ENCODE results near the gene ESRRG. TPM values are rescaled to one million over a fixed set of nuclear protein-coding genes. Genes with fewer than 3 reads are reported as not detected.

The ESRRG gene
- total RNA-seq, 2 experiments from 2014 or later, result not detected

DNA sequence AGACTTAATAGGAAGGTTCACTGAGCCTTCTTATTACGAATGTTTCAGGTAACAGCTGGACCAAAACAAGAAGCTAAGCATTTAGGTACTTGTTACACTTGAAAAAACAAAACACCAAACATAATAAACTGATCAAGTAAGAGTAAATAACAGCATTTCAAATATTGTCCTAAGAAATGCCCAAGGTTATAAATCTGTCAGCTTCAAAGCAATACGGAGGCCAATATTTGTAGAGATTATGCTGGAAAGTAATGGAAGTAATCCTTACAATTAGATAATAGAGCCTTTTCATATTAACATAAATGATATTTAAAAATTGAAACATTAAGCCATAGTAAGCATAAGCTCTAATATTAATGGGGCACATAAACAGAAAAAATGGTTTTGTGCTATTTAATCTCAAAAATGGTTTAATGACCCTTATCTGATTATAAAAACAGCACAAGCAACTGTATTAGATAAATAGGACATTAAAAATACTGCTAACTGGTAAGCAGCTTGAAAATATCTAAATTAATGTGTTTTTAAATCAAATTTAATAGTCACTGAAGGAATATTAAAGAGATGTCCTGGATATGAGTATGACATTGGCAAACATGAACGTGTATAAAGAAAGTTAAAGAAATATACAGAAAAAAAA is 256.9 kb downstream of the ESRRG start:
- H3K9me3 Mint-ChIP-seq (ENCODE audit: insufficient read depth), result no peaks in the 10 kb centered on the region
- H3K36me3 Mint-ChIP-seq (ENCODE audit: low read depth), result no peaks in the 10 kb centered on the region
- no peaks in the 10 kb centered on the region for H3K4me1 Mint-ChIP-seq (ENCODE audit: low read depth)
- H3K27me3 Mint-ChIP-seq (ENCODE audit: low read depth), result no peaks in the 10 kb centered on the region
- no peak overlapping the region for H3K27ac Mint-ChIP-seq
- ATAC-seq, result no peak
- CTCF ChIA-PET, result no interaction called here
- no peak for DNase-seq
- H3K4me3 Mint-ChIP-seq, result no peak overlapping the region
- POLR2A ChIA-PET, result no interaction called here

DNA sequence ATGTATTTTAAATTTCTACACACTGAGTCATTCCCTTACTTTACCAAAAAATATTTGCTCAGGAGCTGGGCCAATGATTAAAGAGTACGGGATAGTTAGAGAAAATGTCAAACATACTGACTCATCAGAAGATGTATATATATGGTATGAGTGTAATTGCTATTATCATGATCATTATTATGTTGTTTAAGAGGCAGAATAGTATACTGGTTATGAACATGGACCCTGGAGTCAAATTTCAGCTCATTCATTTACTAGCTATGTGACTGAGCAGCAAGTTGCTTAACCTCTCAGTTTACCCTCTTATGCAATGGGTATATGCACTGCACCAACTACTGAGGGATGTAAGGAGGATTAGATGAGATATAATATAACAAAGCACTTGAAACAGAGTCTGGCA is 258.7 kb downstream of the ESRRG start:
- Mint-ChIP-seq H3K4me1 (ENCODE audit: low read depth) (no peaks in the 10 kb centered on the region), H3K27me3 (ENCODE audit: low read depth) (no peaks in the 10 kb centered on the region), H3K4me3 (no peak overlapping the region), H3K27ac (no peak overlapping the region), H3K36me3 (ENCODE audit: low read depth) (no peaks in the 10 kb centered on the region), H3K9me3 (ENCODE audit: insufficient read depth) (no peaks in the 10 kb centered on the region)
- ChIA-PET POLR2A (no interaction called here), CTCF (no interaction called here)
- DNase-seq, result no peak
- no peak for ATAC-seq

DNA sequence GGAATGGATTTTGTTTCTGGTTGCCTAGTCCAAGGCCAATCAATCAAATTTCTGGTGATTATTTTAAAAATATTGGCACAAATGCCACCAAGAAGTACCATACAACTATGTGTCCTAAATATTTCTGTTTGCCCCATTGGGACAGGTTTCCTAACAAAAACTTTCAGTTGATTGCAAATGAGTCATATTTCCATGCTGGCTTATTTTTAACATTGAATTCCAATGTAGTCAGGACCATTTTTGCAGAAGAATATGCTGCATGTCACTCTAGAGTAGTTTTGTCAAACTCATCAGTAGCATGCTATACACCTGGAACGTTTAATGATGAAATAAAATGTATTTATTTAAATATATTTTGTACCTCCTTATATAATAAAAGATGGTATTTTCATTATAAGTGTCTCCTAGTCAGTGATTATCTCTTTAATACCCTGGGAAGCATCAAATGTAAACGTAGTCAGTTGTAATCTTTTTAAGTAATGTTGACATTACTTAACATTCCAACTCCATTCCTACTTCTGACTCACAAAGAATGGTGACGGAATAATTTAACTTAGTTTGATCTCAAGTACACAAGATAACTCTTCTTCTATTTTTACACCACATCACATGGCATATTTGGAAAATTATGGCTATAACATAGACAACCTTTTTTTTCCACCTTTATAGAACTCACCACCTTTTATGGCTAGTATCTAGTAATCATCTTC is 261.0 kb downstream of the ESRRG start:
- no peak for DNase-seq
- ATAC-seq, result no peak
- no peaks in the 10 kb centered on the region for H3K36me3 Mint-ChIP-seq (ENCODE audit: low read depth)
- no peak overlapping the region for H3K27ac Mint-ChIP-seq
- H3K27me3 Mint-ChIP-seq (ENCODE audit: low read depth), result no peaks in the 10 kb centered on the region
- no peaks in the 10 kb centered on the region for H3K9me3 Mint-ChIP-seq (ENCODE audit: insufficient read depth)
- CTCF ChIA-PET, result no interaction called here
- H3K4me1 Mint-ChIP-seq (ENCODE audit: low read depth), result no peaks in the 10 kb centered on the region
- POLR2A ChIA-PET, result no interaction called here
- no peak overlapping the region for H3K4me3 Mint-ChIP-seq

DNA sequence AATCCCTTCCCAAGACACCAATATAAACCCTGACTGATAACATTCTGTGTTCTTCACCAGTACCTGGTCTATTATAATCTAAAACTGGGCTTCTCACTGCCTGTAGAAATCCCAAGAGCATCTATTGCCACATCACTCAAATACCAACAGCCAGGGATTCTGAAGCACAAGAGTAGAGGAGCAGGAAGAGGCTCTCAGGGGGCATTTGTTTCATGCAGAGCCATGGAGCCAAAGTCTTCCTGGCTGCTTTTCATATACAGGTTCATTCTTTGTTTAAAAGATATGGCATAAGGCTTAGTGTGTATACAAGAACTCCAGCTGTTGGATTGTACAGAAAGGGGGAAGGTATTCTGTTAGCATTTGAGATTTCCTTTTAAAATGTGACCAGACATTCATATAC is 261.8 kb downstream of the ESRRG start:
- ATAC-seq (no peak), DNase-seq (no peak)
- Mint-ChIP-seq H3K4me3 (no peak overlapping the region), H3K27ac (no peak overlapping the region), H3K9me3 (ENCODE audit: insufficient read depth) (no peaks in the 10 kb centered on the region), H3K27me3 (ENCODE audit: low read depth) (no peaks in the 10 kb centered on the region), H3K4me1 (ENCODE audit: low read depth) (no peaks in the 10 kb centered on the region), H3K36me3 (ENCODE audit: low read depth) (no peaks in the 10 kb centered on the region)
- ChIA-PET POLR2A (no interaction called here), CTCF (no interaction called here)

DNA sequence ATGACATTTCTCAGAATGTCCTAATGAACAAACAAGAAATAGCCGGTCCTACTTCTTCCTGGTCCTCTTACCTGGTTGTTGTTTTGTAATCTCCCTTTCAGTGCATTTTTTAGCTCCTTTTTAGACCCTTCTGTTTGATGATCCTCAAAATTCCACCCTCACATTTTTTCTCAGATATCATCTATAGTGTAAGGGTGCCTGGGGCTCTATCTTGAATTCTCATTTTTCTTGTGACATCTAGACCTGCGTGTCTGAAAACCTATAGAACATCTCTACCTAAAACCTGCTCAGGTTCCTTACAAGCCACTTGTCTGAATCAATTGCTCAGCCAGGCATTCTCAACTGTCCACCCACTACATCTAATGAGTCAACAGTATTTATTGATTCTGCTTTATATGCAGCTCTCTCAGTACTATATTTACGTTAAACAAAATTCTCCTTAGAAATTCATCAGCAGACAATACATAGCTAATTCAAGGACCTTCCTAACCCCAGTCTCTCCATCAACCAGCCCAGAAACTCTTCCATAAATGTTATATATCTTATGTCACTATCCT is 263.5 kb downstream of the ESRRG start:
- POLR2A ChIA-PET, result no interaction called here
- no peaks in the 10 kb centered on the region for H3K36me3 Mint-ChIP-seq (ENCODE audit: low read depth)
- no peaks in the 10 kb centered on the region for H3K27me3 Mint-ChIP-seq (ENCODE audit: low read depth)
- no peak overlapping the region for H3K4me3 Mint-ChIP-seq
- no peak for DNase-seq
- no peaks in the 10 kb centered on the region for H3K9me3 Mint-ChIP-seq (ENCODE audit: insufficient read depth)
- no peak for ATAC-seq
- CTCF ChIA-PET, result no interaction called here
- no peak overlapping the region for H3K27ac Mint-ChIP-seq
- no peaks in the 10 kb centered on the region for H3K4me1 Mint-ChIP-seq (ENCODE audit: low read depth)

DNA sequence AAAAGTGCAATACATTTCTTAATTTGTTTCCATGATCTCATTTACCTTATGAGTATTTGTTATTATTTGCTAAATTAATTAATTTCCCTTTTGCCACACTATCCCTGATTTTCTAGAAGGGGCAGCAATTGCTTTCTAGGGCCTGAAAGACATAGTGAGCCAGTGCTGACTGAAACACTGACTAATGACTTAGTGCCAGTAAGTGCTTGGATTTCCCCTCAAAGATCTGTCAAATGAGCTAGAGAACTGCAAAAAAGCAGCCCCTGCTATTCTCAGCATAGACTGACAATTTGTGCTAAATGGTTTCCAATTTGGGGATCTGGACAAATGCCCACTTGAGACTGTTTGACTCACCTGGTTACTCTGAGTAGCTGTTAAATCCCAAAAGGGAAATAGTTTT is 264.4 kb downstream of the ESRRG start:
- ChIA-PET POLR2A (no interaction called here), CTCF (no interaction called here)
- no peak overlapping the region for H3K4me3 Mint-ChIP-seq
- DNase-seq (no peak), ATAC-seq (no peak)
- H3K27me3 Mint-ChIP-seq (ENCODE audit: low read depth), result no peaks in the 10 kb centered on the region
- H3K36me3 Mint-ChIP-seq (ENCODE audit: low read depth), result no peaks in the 10 kb centered on the region
- H3K4me1 Mint-ChIP-seq (ENCODE audit: low read depth), result no peaks in the 10 kb centered on the region
- no peaks in the 10 kb centered on the region for H3K9me3 Mint-ChIP-seq (ENCODE audit: insufficient read depth)
- H3K27ac Mint-ChIP-seq, result no peak overlapping the region

DNA sequence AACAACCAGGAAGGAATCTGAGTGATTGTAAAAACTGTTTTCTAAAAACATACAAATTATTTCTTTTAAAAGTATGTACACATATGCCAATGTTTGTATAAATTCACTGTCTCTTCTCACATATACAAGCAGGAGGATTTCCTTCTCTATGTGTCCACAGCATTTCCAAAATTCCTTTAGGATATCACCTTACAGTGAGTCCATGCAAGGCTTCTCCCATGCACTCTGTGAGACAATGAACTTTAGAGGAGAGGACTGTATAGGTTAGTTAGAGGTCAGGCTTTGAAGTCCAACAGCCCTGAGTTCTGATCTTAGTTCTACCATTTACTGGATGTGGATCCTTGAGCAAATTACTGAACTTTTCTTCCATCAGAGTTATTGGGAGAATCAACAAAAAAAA is 265.9 kb downstream of the ESRRG start:
- no peaks in the 10 kb centered on the region for H3K36me3 Mint-ChIP-seq (ENCODE audit: low read depth)
- H3K4me3 Mint-ChIP-seq, result no peak overlapping the region
- no peaks in the 10 kb centered on the region for H3K27me3 Mint-ChIP-seq (ENCODE audit: low read depth)
- ATAC-seq (no peak), DNase-seq (no peak)
- H3K27ac Mint-ChIP-seq, result no peak overlapping the region
- no peaks in the 10 kb centered on the region for H3K4me1 Mint-ChIP-seq (ENCODE audit: low read depth)
- peaks cover 4% of the 10 kb centered on the region for H3K9me3 Mint-ChIP-seq (ENCODE audit: insufficient read depth)
- ChIA-PET CTCF (no interaction called here), POLR2A (no interaction called here)

DNA sequence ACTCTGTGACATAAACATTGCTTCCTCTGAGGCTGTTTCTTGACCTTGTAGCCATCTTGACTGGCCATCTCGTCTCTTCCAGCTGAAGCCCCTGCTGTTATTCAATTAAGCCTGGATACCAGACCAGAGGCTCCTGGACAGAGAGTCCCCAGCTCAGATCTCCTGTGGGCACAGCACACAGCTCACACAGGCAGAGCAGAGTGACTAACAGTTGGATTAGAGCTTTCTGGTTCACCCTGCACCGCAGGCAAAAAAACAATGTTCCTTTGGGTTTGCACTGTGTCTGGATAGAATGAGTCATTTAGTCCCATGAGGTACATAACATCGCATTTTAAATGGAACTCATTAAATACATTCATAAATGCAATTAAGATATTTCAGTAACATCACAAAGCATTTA is 266.5 kb downstream of the ESRRG start:
- no peaks in the 10 kb centered on the region for H3K27me3 Mint-ChIP-seq (ENCODE audit: low read depth)
- ATAC-seq, result no peak
- CTCF ChIA-PET, result no interaction called here
- H3K9me3 Mint-ChIP-seq (ENCODE audit: insufficient read depth), result peaks cover 4% of the 10 kb centered on the region
- no peak overlapping the region for H3K27ac Mint-ChIP-seq
- H3K4me3 Mint-ChIP-seq, result no peak overlapping the region
- H3K36me3 Mint-ChIP-seq (ENCODE audit: low read depth), result no peaks in the 10 kb centered on the region
- POLR2A ChIA-PET, result no interaction called here
- no peaks in the 10 kb centered on the region for H3K4me1 Mint-ChIP-seq (ENCODE audit: low read depth)
- DNase-seq, result no peak

DNA sequence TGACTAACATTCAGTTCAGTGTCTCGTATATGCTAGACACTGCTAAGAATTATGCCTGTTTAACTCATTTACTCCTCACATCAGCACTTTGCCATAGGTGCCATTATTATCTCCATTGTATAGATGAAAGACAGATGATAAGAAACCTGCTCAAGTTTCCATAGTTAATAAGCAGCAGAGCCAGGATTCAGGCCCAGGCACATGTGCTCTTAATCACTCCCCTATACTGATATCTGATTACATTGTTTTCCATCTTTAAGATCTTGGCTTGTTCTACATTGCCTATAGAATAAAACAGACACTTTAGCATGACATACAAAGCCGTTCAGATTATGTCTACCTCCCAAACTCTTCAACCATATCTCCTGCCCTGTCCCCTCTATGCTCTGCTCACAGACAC is 269.5 kb downstream of the ESRRG start:
- POLR2A ChIA-PET, result no interaction called here
- Mint-ChIP-seq H3K27ac (no peak overlapping the region), H3K36me3 (ENCODE audit: low read depth) (no peaks in the 10 kb centered on the region), H3K9me3 (ENCODE audit: insufficient read depth) (peaks cover 4% of the 10 kb centered on the region), H3K4me1 (ENCODE audit: low read depth) (no peaks in the 10 kb centered on the region), H3K4me3 (no peak overlapping the region), H3K27me3 (ENCODE audit: low read depth) (no peaks in the 10 kb centered on the region)
- ATAC-seq, result no peak
- no peak for DNase-seq
- CTCF ChIA-PET, result no interaction called here

All from activated CD8-positive, alpha-beta T cell treated with anti-CD3 and anti-CD28 coated beads, Interleukin-2, amount 10 ng/mL, durations not matched to agents 7 days and 5 days (primary cell).